ENCODE measurements around the gene PDXK.

The PDXK gene

GRCh38 chr21:43764576-43765495 is 45.9 kb downstream of the PDXK start:
- DNase-seq, result no peak

- DNase-seq, result peak in 2 of 3 experiments; percentile 24 to 61
Observed at GRCh38 chr21:43766734-43767497, 48.0 kb downstream of the PDXK start.

- DNase-seq, result no peak
Observed at GRCh38 chr21:43767498-43767983, 48.6 kb downstream of the PDXK start.

- no peak for DNase-seq
Observed at GRCh38 chr21:43767984-43768867, 49.3 kb downstream of the PDXK start.

GRCh38 chr21:43768868-43769167 is 49.9 kb downstream of the PDXK start:
- DNase-seq, result no peak

- DNase-seq, result no peak
Observed at GRCh38 chr21:43769325-43769958, 50.5 kb downstream of the PDXK start.

GRCh38 chr21:43770066-43770655 is 51.2 kb downstream of the PDXK start:
- no peak for DNase-seq

GRCh38 chr21:43771199-43771675 is 52.3 kb downstream of the PDXK start:
- DNase-seq, result no peak

GRCh38 chr21:43771698-43772424 is 52.9 kb downstream of the PDXK start:
- DNase-seq, result no peak

GRCh38 chr21:43772425-43772821 is 53.5 kb downstream of the PDXK start:
- DNase-seq, result peak in 1 of 3 experiments; percentile 10

- DNase-seq, result no peak
Observed at GRCh38 chr21:43774163-43774562, 55.2 kb downstream of the PDXK start.

- no peak for DNase-seq
Observed at GRCh38 chr21:43775190-43775589, 56.3 kb downstream of the PDXK start.

- peak; percentile 82 to 97 (median 93) for DNase-seq
Observed at GRCh38 chr21:43775795-43776430, 57.0 kb downstream of the PDXK start, which contains the start of gene CSTB. CSTB (minus strand) TSS chr21:43776308; CDS start chr21:43776269, 39 bp downstream.

GRCh38 chr21:43777953-43778352 is 59.0 kb downstream of the PDXK start:
- DNase-seq, result no peak

GRCh38 chr21:43778469-43779335 is 59.8 kb downstream of the PDXK start:
- DNase-seq, result no peak

- DNase-seq, result peak in 2 of 3 experiments; percentile 36 to 67
Observed at GRCh38 chr21:43779660-43780059, 60.7 kb downstream of the PDXK start.

- no peak for DNase-seq
Observed at GRCh38 chr21:43781846-43782245, 62.9 kb downstream of the PDXK start.

- no peak for DNase-seq
Observed at GRCh38 chr21:43782431-43783097, 63.6 kb downstream of the PDXK start.

Data from NCI-H1417 (cell line).